Right atrium auricular region (tissue), 2 donors: ENCODE data around the gene CIDEA. TPM values are rescaled to one million over a fixed set of nuclear protein-coding genes. Genes with fewer than 3 reads are reported as not detected.
A peak's percentile ranks its signal among the peaks of the same experiment; 100 is the strongest.

Experiments
- DNase-seq: peaks from one replicate; pipeline ENCODE4 v3.0.0-alpha.2; 2019; ENCODE audit warnings: low spot score
- H3K27ac ChIP-seq, 2 donors: fragments of 200-600 bp; sonication (generic); 1 replicate in 1 of 2; 2 replicates in 1 of 2; pipeline ENCODE4 v1.5.1; 2016 to 2019
- H3K27me3 ChIP-seq, 2 donors: fragments of 200-600 bp; sonication (generic); one replicate each; pipeline versions ENCODE4 v1.5.1 to v1.6.0; 2017 to 2019
- H3K36me3 ChIP-seq: fragments of 200-600 bp; sonication (generic); one replicate; pipeline ENCODE4 v1.5.1; 2016
- H3K4me1 ChIP-seq, 2 donors: fragments of 200-600 bp; sonication (generic); one replicate each; pipeline versions ENCODE4 v1.5.1 to v1.6.0; 2017 to 2019
- H3K4me3 ChIP-seq, 2 donors: fragments of 200-600 bp; sonication (generic); 1 replicate in 1 of 2; 2 replicates in 1 of 2; pipeline ENCODE4 v1.5.1; 2017 to 2019; ENCODE audit warnings: mild to moderate bottlenecking in 1 of 2, moderate library complexity in 1 of 2
- H3K9me3 ChIP-seq, 2 donors: fragments of 200-600 bp; sonication (generic); one replicate each; pipeline ENCODE4 v1.5.1; 2019
- total RNA-seq, 2 donors: library from RNA; depleted of rRNA; stranded (reverse); fragments of >200 nt; gene quantifications; one replicate each; pipeline ENCODE4 v1.1.0, GENCODE V29; 2016
- TF ChIP-seq, protein P1 (sequence below), 2 donors: fragments of 200-600 bp; sonication (generic); IDR thresholded peaks; one replicate each; pipeline ENCODE4 v1.5.1; 2019; ENCODE audit warnings: antibody characterized with exemption in 2 of 2

CIDEA gene
- total RNA-seq, 2 donors from 2014 or later = 0.82 to 3.9 TPM

GRCh38 chr18:12302391-12303147, 48.4 kb downstream of the CIDEA start:
- Histone ChIP-seq H3K27me3 (no peaks in the 10 kb centered on the region), H3K4me1 (peaks cover 0 to 15% of the 10 kb centered on the region in 2 donors), H3K36me3 (no peaks in the 10 kb centered on the region), H3K27ac (no peak overlapping the region), H3K9me3 (no peaks in the 10 kb centered on the region), H3K4me3 (no peak overlapping the region)
- DNase-seq = no peak
- TF ChIP-seq, protein P1, sequence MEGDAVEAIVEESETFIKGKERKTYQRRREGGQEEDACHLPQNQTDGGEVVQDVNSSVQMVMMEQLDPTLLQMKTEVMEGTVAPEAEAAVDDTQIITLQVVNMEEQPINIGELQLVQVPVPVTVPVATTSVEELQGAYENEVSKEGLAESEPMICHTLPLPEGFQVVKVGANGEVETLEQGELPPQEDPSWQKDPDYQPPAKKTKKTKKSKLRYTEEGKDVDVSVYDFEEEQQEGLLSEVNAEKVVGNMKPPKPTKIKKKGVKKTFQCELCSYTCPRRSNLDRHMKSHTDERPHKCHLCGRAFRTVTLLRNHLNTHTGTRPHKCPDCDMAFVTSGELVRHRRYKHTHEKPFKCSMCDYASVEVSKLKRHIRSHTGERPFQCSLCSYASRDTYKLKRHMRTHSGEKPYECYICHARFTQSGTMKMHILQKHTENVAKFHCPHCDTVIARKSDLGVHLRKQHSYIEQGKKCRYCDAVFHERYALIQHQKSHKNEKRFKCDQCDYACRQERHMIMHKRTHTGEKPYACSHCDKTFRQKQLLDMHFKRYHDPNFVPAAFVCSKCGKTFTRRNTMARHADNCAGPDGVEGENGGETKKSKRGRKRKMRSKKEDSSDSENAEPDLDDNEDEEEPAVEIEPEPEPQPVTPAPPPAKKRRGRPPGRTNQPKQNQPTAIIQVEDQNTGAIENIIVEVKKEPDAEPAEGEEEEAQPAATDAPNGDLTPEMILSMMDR (IDR thresholded peaks at IDR 0.05) = no peak

DNA sequence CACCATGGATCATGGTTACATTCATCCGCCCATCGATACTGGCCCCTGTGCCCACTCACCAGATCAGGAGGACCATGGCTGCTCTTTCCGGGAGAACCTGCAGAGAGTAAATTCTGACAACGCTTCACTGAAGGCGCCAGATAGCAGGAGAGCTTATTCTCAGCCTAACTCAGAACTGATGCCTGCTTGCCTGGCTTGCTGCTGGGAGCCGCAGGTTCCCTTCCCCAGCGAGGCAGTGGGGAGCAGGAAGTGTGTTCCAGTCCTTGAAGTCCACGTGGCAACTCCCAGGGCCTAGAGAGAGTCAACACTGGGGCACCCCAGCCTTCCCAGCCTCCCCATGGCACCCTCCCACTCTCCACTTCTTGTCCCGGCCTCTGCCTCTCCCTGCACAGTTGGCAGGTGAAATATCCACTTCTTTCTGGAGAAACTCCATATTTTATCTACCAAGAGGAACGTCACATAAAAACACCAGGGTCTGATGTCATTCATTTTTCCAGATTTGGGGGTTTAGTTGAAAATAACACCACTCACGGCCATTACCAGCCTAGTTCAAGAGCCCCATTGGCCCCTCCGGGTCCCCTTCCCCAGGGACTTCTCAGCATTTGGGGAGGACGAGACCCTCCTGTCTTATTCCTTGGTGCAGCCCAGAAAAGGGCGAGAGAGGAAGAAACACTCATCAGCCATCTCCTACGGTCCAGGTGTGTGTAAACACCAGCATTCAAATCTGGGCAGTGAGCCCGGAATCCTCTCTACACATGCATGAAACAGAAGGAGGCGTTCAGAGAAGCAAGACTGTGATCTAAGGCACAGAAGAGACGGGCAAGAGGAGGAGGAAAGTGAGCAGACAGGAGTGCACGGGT, 50.4 kb downstream of the CIDEA start:
- no peak for DNase-seq
- Histone ChIP-seq H3K27me3 (no peaks in the 10 kb centered on the region), H3K4me3 (no peak overlapping the region), H3K9me3 (no peaks in the 10 kb centered on the region), H3K27ac (no peak overlapping the region), H3K36me3 (no peaks in the 10 kb centered on the region), H3K4me1 (peaks cover 0 to 20% of the 10 kb centered on the region in 2 donors)
- TF ChIP-seq, protein P1 (IDR thresholded peaks at IDR 0.05) = no peak

- H3K9me3 ChIP-seq = no peaks in the 10 kb centered on the region
- TF ChIP-seq, protein P1 (IDR thresholded peaks at IDR 0.05) = no peak
- H3K27me3 ChIP-seq = no peaks in the 10 kb centered on the region
- no peak overlapping the region for H3K27ac ChIP-seq
- no peaks in the 10 kb centered on the region for H3K36me3 ChIP-seq
- DNase-seq = no peak
- peaks cover 0 to 26% of the 10 kb centered on the region in 2 donors for H3K4me1 ChIP-seq
- no peak overlapping the region for H3K4me3 ChIP-seq
Observed at GRCh38 chr18:12305211-12305610, 51.0 kb downstream of the CIDEA start.

GRCh38 chr18:12305930-12306629, 51.9 kb downstream of the CIDEA start:
- TF ChIP-seq, protein P1 (IDR thresholded peaks at IDR 0.05) = no peak
- peak overlapping the region; percentile 90 to 99 for H3K27ac ChIP-seq
- peaks cover 0 to 35% of the 10 kb centered on the region in 2 donors for H3K4me1 ChIP-seq
- no peaks in the 10 kb centered on the region for H3K27me3 ChIP-seq
- peaks cover 7% of the 10 kb centered on the region for H3K36me3 ChIP-seq
- peak overlapping the region in 1 of 2 donors; percentile 81 for H3K4me3 ChIP-seq
- H3K9me3 ChIP-seq = no peaks in the 10 kb centered on the region
- DNase-seq = no peak

DNA sequence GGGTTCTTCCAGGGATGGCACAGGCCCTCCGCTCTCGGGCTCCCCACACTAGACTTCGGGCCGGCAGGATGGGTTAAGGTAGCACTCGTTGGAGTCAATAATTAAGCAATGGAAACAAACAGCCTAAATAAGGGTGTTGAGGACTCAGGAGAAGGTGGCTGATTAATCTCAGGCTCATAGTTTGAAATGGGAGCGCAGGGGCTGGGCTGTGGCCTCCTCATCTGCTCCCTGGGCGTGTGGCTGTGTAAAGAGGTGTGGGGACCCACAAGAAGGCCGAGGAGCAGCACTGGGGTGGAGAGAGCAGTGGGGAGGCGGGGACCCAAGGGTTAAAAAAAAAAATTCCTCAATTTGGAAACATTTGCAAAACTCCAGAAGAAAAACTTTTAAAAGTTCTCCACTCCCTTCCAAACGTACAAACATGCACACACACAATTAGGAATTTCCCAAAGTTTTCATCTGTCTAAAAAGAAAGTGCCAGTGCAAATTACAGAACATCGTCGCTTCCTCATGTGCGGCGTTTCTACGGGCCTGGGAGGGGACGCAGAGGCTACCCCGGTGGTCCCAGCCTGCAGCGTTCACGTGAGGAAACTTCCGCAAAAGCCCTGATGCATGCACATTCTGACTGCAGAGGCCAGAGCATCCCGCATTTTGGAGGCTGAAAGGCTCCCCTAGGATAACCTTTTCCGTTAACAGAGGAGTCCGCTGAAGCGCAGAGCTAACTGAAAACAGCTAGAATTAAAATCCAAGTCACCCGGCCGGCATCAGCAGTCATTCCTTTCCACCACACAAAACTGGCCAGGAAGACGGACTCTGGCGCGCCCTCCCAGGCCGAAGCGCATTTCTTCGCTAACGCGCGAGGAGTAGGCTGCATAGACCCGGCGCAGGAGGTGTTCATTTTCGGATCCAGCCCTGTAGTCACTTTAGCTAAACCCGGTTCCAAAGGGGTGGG, 52.9 kb downstream of the CIDEA start:
- DNase-seq = peak; percentile 77
- H3K27ac ChIP-seq = peak overlapping the region; percentile 90 to 99
- no peaks in the 10 kb centered on the region for H3K27me3 ChIP-seq
- H3K36me3 ChIP-seq = peaks cover 17% of the 10 kb centered on the region
- peaks cover 0 to 2% of the 10 kb centered on the region in 2 donors for H3K9me3 ChIP-seq
- H3K4me1 ChIP-seq = peaks cover 0 to 35% of the 10 kb centered on the region in 2 donors
- H3K4me3 ChIP-seq = peak overlapping the region; percentile 77 to 81
- TF ChIP-seq, protein P1 (IDR thresholded peaks at IDR 0.05) = peak in 1 of 2 donors; percentile 40
